H1 (cell line): ENCODE results near the gene SIX5. TPM values are rescaled to one million over a fixed set of nuclear protein-coding genes. Genes with fewer than 3 reads are reported as not detected.

Experiments
- BCL11A ChIP-seq, 2 experiments: IDR thresholded peaks; one replicate each; pipeline ENCODE4 v1.6.1; 2011; ENCODE audit warnings: low read depth in 2 of 2, low read length in 2 of 2, mild to moderate bottlenecking in 2 of 2
- CTCF ChIP-seq, 3 experiments: IDR thresholded peaks; 1 replicate in 2 of 3; 2 replicates in 1 of 3; pipeline versions ENCODE4 v1.5.1 to v1.6.1; 2011; ENCODE audit warnings: low read length in 3 of 3, mild to moderate bottlenecking in 3 of 3, inconsistent platforms in 2 of 3, low read depth in 1 of 3, moderate library complexity in 1 of 3; ENCODE audit not compliant: insufficient read depth in 1 of 3; ENCODE audit errors: control extremely low read depth in 1 of 3
- E2F6 ChIP-seq: IDR thresholded peaks from 2 replicates; pipeline ENCODE4 v1.6.1; 2012; ENCODE audit warnings: inconsistent platforms
- EGR1 ChIP-seq: IDR thresholded peaks from 2 replicates; pipeline ENCODE4 v1.6.1; 2011; ENCODE audit warnings: low read depth, low read length, borderline replicate concordance
- GABPA ChIP-seq: IDR thresholded peaks from 2 replicates; pipeline ENCODE4 v1.6.1; 2011; ENCODE audit warnings: mild to moderate bottlenecking, low read length, moderate library complexity, borderline replicate concordance; ENCODE audit not compliant: insufficient read depth
- KDM4A ChIP-seq: IDR thresholded peaks from one replicate; pipeline ENCODE4 v1.7.1; 2012; ENCODE audit warnings: low read depth, mild to moderate bottlenecking, moderate library complexity, low read length, inconsistent platforms; ENCODE audit not compliant: severe bottlenecking
- MAX ChIP-seq: IDR thresholded peaks from 2 replicates; pipeline ENCODE4 v1.6.1; 2012; ENCODE audit warnings: inconsistent platforms
- POLR2A ChIP-seq, 2 experiments: IDR thresholded peaks; 1 replicate in 1 of 2; 2 replicates in 1 of 2; pipeline ENCODE4 v1.6.1; 2011; ENCODE audit warnings: low read depth in 2 of 2, low read length in 2 of 2, mild to moderate bottlenecking in 2 of 2; ENCODE audit errors: control extremely low read depth in 1 of 2
- SP2 ChIP-seq: IDR thresholded peaks from 2 replicates; pipeline ENCODE4 v1.6.1; 2012; ENCODE audit warnings: mild to moderate bottlenecking, low read length, inconsistent platforms
- YY1 ChIP-seq: IDR thresholded peaks from 2 replicates; pipeline ENCODE4 v1.6.1; 2011; ENCODE audit warnings: low read depth, mild to moderate bottlenecking, low read length
- polyA plus RNA-seq, 7 experiments: library from polyadenylated mRNA; depleted of rRNA in 3 of 7; stranded (reverse) in 5 of 7; unstranded in 2 of 7; fragments of >200 nt in 5 of 7; fragments of 200-250 nt in 2 of 7; gene quantifications; 1 replicate in 5 of 7; 2 replicates in 1 of 7; 4 replicates in 1 of 7; pipeline versions ENCODE4 v1.2.1 to v1.2.3, GENCODE V29; 2011 to 2013; ENCODE audit warnings: missing spikeins in 2 of 7, mixed read lengths in 2 of 7
- total RNA-seq: library from RNA; stranded (reverse); fragmentation: NEBNext Ultra II Directional; extraction: Animal tissue kit (Norgen Biotek cat#: 25700); gene quantifications from 2 replicates; pipeline ENCODE4 v1.2.1, GENCODE V29; 2021

Gene SIX5
- total and polyA plus RNA-seq, 2 of the 8 experiments (the other 6 are each of a cell fraction or from before 2014, with no cell fraction given), result 20.9 to 24.2 TPM

- TF ChIP-seq CTCF (IDR thresholded peaks at IDR 0.05; ENCODE audit: control extremely low read depth in 1 of 3, insufficient read depth in 1 of 3, low read depth in 1 of 3, low read length in 3 of 3) (no peak), POLR2A (IDR thresholded peaks at IDR 0.05; ENCODE audit: control extremely low read depth in 1 of 2, low read depth in 2 of 2, low read length in 2 of 2) (peak in 1 of 2 experiments; percentile 80; a peak in 1 of 3 replicates), YY1 (peak; percentile 93), EGR1 (peak; percentile 90; the same call in 1 of the 2 replicates), KDM4A (peak; percentile 47), E2F6 (no peak), MAX (no peak), BCL11A (IDR thresholded peaks at IDR 0.05; ENCODE audit: low read depth in 2 of 2, low read length in 2 of 2) (no peak), SP2 (0 out of 2 replicates have a peak, but pooled peaks have one; percentile 16), GABPA (peak; percentile 82; the same call in 1 of the 2 replicates)
These were observed 23.6 kb upstream of the SIX5 start, which contains the start of gene DMWD (continued) for GRCh38 chr19:45792470-45793177.
